GM12878 (cell line): Measurements from ENCODE around the gene CYB5R3.

ENCODE experiments used
- CREM ChIP-seq: IDR thresholded peaks from 2 replicates; pipeline ENCODE4 v1.6.1; 2014; ENCODE audit warnings: antibody characterized with exemption, low read depth
- CTCF ChIP-seq, 3 experiments: IDR thresholded peaks in 2 of 3; conservative IDR thresholded peaks in 1 of 3; 2 replicates each; pipeline ENCODE4 v1.5.1; 2011; ENCODE audit warnings: low read depth in 3 of 3, low read length in 3 of 3, mild to moderate bottlenecking in 3 of 3, control low read depth in 2 of 3, moderate library complexity in 2 of 3, inconsistent platforms in 1 of 3, mixed read lengths in 1 of 3; ENCODE audit not compliant: control insufficient read depth in 2 of 3, insufficient read depth in 1 of 3; ENCODE audit errors: extremely low read depth in 1 of 3
- FOXM1 ChIP-seq: IDR thresholded peaks from 2 replicates; pipeline ENCODE4 v1.6.1; 2012; ENCODE audit warnings: low read depth, mild to moderate bottlenecking, inconsistent platforms, low read length, moderate library complexity
- HDAC2 ChIP-seq: fragments of 200-600 bp; sonication (generic); IDR thresholded peaks from 2 replicates; pipeline ENCODE4 v1.6.1; 2017
- JUNB ChIP-seq: IDR thresholded peaks from 2 replicates; pipeline ENCODE4 v1.6.1; 2016; ENCODE audit warnings: antibody characterized with exemption, mild to moderate bottlenecking
- MYC ChIP-seq: IDR thresholded peaks from 2 replicates; pipeline ENCODE4 v1.6.1; 2011; ENCODE audit warnings: mild to moderate bottlenecking, low read length, moderate library complexity, inconsistent platforms; ENCODE audit not compliant: insufficient read depth, insufficient replicate concordance, insufficient read length, severe bottlenecking
- NFYB ChIP-seq: IDR thresholded peaks from 2 replicates; pipeline ENCODE4 v1.6.1; 2011; ENCODE audit warnings: low read depth, mild to moderate bottlenecking, low read length, improper control_type of control experiment, moderate library complexity; ENCODE audit not compliant: insufficient read depth
- POLR2A ChIP-seq: IDR thresholded peaks from 2 replicates; pipeline ENCODE4 v1.6.1; 2011; ENCODE audit warnings: low read depth, mild to moderate bottlenecking, low read length
- POLR2AphosphoS5 ChIP-seq: IDR thresholded peaks from 2 replicates; pipeline ENCODE4 v1.6.1; 2011; ENCODE audit warnings: mild to moderate bottlenecking, low read length, inconsistent platforms
- ZBED1 ChIP-seq: IDR thresholded peaks from 2 replicates; pipeline ENCODE4 v1.6.1; 2016; ENCODE audit warnings: borderline replicate concordance
- ZBTB33 ChIP-seq: fragments of 450-650 bp; IDR thresholded peaks from 2 replicates; pipeline ENCODE4 v1.6.1; 2017; ENCODE audit warnings: mild to moderate bottlenecking
- TF ChIP-seq, protein P1 (sequence below): fragments of 450-650 bp; conservative IDR thresholded peaks from 2 replicates; pipeline ENCODE4 v1.6.1; 2017; ENCODE audit warnings: mild to moderate bottlenecking, moderate library complexity

DNA sequence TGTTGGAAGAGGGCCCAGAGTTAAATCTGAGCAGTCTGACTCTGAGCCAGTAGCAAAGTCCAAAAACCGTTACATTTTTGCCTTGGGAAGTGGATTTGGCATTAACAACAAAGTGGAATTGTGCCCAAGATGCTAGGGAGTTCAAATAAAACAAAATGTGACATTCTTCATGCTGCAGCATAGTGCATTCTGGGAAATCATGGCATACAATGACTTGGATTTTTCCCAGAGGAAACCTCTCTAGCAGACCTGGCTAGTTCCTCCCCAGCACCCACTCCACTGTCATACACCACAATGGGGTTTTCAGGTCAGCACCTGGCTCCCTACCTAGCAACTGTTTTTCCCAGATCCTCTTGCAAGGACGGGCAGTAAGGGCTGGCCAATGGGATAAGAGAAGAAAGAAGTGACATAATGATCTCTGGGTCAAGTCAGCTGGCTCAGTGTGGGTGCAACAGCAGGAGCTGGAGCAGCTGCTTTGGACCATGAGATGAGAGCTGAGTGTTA is 24.8 kb upstream of the CYB5R3 start:
- TF ChIP-seq JUNB (no peak), POLR2AphosphoS5 (no peak), POLR2A (no peak), CTCF (IDR thresholded peaks at IDR 0.05 in 2 of 3, conservative IDR thresholded peaks at IDR 0.05 in 1 of 3; ENCODE audit: control insufficient read depth in 2 of 3, extremely low read depth in 1 of 3, insufficient read depth in 1 of 3, low read depth in 3 of 3, low read length in 3 of 3) (no peak), CREM (no peak), ZBED1 (no peak), MYC (no peak), NFYB (no peak), HDAC2 (no peak), ZBTB33 (no peak), FOXM1 (no peak)
- TF ChIP-seq, protein P1, sequence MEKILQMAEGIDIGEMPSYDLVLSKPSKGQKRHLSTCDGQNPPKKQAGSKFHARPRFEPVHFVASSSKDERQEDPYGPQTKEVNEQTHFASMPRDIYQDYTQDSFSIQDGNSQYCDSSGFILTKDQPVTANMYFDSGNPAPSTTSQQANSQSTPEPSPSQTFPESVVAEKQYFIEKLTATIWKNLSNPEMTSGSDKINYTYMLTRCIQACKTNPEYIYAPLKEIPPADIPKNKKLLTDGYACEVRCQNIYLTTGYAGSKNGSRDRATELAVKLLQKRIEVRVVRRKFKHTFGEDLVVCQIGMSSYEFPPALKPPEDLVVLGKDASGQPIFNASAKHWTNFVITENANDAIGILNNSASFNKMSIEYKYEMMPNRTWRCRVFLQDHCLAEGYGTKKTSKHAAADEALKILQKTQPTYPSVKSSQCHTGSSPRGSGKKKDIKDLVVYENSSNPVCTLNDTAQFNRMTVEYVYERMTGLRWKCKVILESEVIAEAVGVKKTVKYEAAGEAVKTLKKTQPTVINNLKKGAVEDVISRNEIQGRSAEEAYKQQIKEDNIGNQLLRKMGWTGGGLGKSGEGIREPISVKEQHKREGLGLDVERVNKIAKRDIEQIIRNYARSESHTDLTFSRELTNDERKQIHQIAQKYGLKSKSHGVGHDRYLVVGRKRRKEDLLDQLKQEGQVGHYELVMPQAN, result no peak
